Sigmoid colon (tissue), 7 donors: ENCODE data around the gene TFAM. TPM values are rescaled to one million over a fixed set of nuclear protein-coding genes. Genes with fewer than 3 reads are reported as not detected.
A peak's percentile ranks its signal among the peaks of the same experiment; 100 is the strongest.
"Not testable (repeated sequence)": the region's sequence is repeated elsewhere in the genome, so short reads cannot be mapped to it uniquely, and the experiment has no call there.

Experiments used
- DNase-seq: peaks from one replicate; pipeline ENCODE4 v3.0.0-alpha.2; 2019
- H3K27ac ChIP-seq, 4 donors: fragments of 200-600 bp; sonication (generic); one replicate each; pipeline ENCODE4 v1.5.1; 2016 to 2019; ENCODE audit warnings: mild to moderate bottlenecking in 1 of 4
- H3K27me3 ChIP-seq, 3 donors: fragments of 200-600 bp; sonication (generic); one replicate each; pipeline ENCODE4 v1.5.1; 2019; ENCODE audit warnings: mild to moderate bottlenecking in 1 of 3
- H3K36me3 ChIP-seq, 4 donors: fragments of 200-600 bp; sonication (generic); one replicate each; pipeline ENCODE4 v1.5.1; 2016 to 2019
- H3K4me1 ChIP-seq, 4 donors: fragments of 200-600 bp; sonication (generic); one replicate each; pipeline ENCODE4 v1.5.1; 2017 to 2019
- H3K4me3 ChIP-seq, 4 donors: fragments of 200-600 bp; sonication (generic); one replicate each; pipeline ENCODE4 v1.5.1; 2017 to 2019; ENCODE audit warnings: mild to moderate bottlenecking in 2 of 4, moderate library complexity in 1 of 4
- H3K9me3 ChIP-seq, 4 donors: fragments of 200-600 bp in 3 of 4; sonication (generic) in 3 of 4; one replicate each; pipeline versions ENCODE4 v1.5.1 to v1.6.1; 2013 to 2019
- CTCF ChIP-seq, 4 experiments: fragments of 450-650 bp in 3 of 4; fragments of 200-600 bp in 1 of 4; IDR thresholded peaks; one replicate each; pipeline ENCODE4 v1.5.1; 2016 to 2019; ENCODE audit warnings: antibody characterized with exemption in 4 of 4, mild to moderate bottlenecking in 3 of 4, moderate library complexity in 2 of 4
- EP300 ChIP-seq, 4 donors: sonication (generic); formaldehyde crosslinking; IDR thresholded peaks; one replicate each; pipeline ENCODE4 v1.6.1; 2017; ENCODE audit warnings: antibody characterized with exemption in 4 of 4
- POLR2A ChIP-seq, 2 donors: fragments of 450-650 bp; IDR thresholded peaks; one replicate each; pipeline ENCODE4 v1.6.1; 2016; ENCODE audit warnings: antibody characterized with exemption in 2 of 2, mild to moderate bottlenecking in 2 of 2, moderate library complexity in 2 of 2
- POLR2AphosphoS5 ChIP-seq, 4 donors: sonication (generic); formaldehyde crosslinking; IDR thresholded peaks; one replicate each; pipeline ENCODE4 v1.6.1; 2017; ENCODE audit warnings: antibody characterized with exemption in 4 of 4
- WGBS, 2 donors: extraction: QIAGEN DNeasy Blood & Tissue Kit; methylation state at CpG; one replicate each; pipeline ENCODE4 v1.1.7; 2013; 5-methylcytosine and 5-hydroxymethylcytosine counted together
- intact Hi-C: fragments of 100-400 bp; cut with DNase I; formaldehyde crosslinking; loops from one replicate; pipeline ENCODE4 v1.15.1; 2023
- polyA plus RNA-seq, 3 donors: library from polyadenylated mRNA; stranded (reverse); fragments of 200-250 nt; gene quantifications; one replicate each; pipeline ENCODE4 v1.2.3, GENCODE V29; 2013
- total RNA-seq, 4 donors: library from RNA; depleted of rRNA; stranded (reverse); fragments of >200 nt; gene quantifications; one replicate each; pipeline ENCODE4 v1.1.0, GENCODE V29; 2016
- donor health status: healthy with polysubstance abuse.
- donor health status: Bipolar disorder and iron deficiency.
- donor health status: healthy.

TFAM gene
- total and polyA plus RNA-seq, 7 donors: 10.8 to 27.1 (median 22.2) TPM

- DNase-seq: no peak
- intact Hi-C loops: loop anchor here (10.0 kb wide), 1 partner anchor 372 kb away; no protein-coding TSS in a partner anchor
- WGBS, 2 donors: 59 to 74% methylated on average over 2 of the region's 2 CpGs
- Histone ChIP-seq H3K27ac (no peak overlapping the region), H3K4me1 (peaks cover 0 to 5% (median 0%) of the 10 kb centered on the region in 4 donors), H3K9me3 (no peaks in the 10 kb centered on the region), H3K36me3 (no peaks in the 10 kb centered on the region), H3K4me3 (no peak overlapping the region), H3K27me3 (no peaks in the 10 kb centered on the region)
- TF ChIP-seq POLR2A (IDR thresholded peaks at IDR 0.05): no peak
- TF ChIP-seq POLR2AphosphoS5 (IDR thresholded peaks at IDR 0.05): no peak
- TF ChIP-seq CTCF (IDR thresholded peaks at IDR 0.05): no peak
- no peak for TF ChIP-seq EP300 (IDR thresholded peaks at IDR 0.05)
Measured at GRCh38 chr10:58412502-58412961, 27.3 kb downstream of the TFAM start.

- Histone ChIP-seq H3K27ac (no peak overlapping the region), H3K4me1 (peaks cover 0 to 5% (median 0%) of the 10 kb centered on the region in 4 donors), H3K9me3 (no peaks in the 10 kb centered on the region), H3K4me3 (no peak overlapping the region), H3K27me3 (no peaks in the 10 kb centered on the region), H3K36me3 (no peaks in the 10 kb centered on the region)
- DNase-seq: no peak
- intact Hi-C loops: loop anchor here (10.0 kb wide), 1 partner anchor 370 kb away; no protein-coding TSS in a partner anchor
- TF ChIP-seq POLR2A (IDR thresholded peaks at IDR 0.05) (no peak), CTCF (IDR thresholded peaks at IDR 0.05) (peak in 1 of 4 experiments; percentile 13)
- 36 to 57% methylated on average over 5 of the region's 5 CpGs for WGBS, 2 donors
Measured at GRCh38 chr10:58414270-58415041, 29.2 kb downstream of the TFAM start.

- H3K36me3 ChIP-seq: no peaks in the 10 kb centered on the region
- no peak overlapping the region for H3K4me3 ChIP-seq
- TF ChIP-seq CTCF (IDR thresholded peaks at IDR 0.05) (no peak), POLR2A (IDR thresholded peaks at IDR 0.05) (no peak), POLR2AphosphoS5 (IDR thresholded peaks at IDR 0.05) (no peak), EP300 (IDR thresholded peaks at IDR 0.05) (no peak)
- no peak for DNase-seq
- no peaks in the 10 kb centered on the region for H3K27me3 ChIP-seq
- peaks cover 0 to 5% (median 0%) of the 10 kb centered on the region in 4 donors for H3K4me1 ChIP-seq
- no peak overlapping the region for H3K27ac ChIP-seq
- no peaks in the 10 kb centered on the region for H3K9me3 ChIP-seq
- intact Hi-C loops: loop anchor here (10.0 kb wide), 1 partner anchor 369 kb away; no protein-coding TSS in a partner anchor
Measured at GRCh38 chr10:58415757-58416156, 30.5 kb downstream of the TFAM start.

GRCh38 chr10:58417902-58418301 is 32.7 kb downstream of the TFAM start:
- H3K27ac ChIP-seq, DNase-seq, H3K36me3 ChIP-seq, H3K9me3 ChIP-seq, H3K27me3 ChIP-seq, H3K4me1 ChIP-seq, H3K4me3 ChIP-seq: not testable (repeated sequence)
- intact Hi-C loops: loop anchor here (10.0 kb wide), 1 partner anchor 367 kb away; no protein-coding TSS in a partner anchor
- WGBS, 2 donors: 88 to 93% methylated on average over 2 of the region's 2 CpGs

- DNase-seq: no peak
- Histone ChIP-seq H3K36me3 (no peaks in the 10 kb centered on the region), H3K27ac (no peak overlapping the region), H3K4me1 (no peaks in the 10 kb centered on the region), H3K27me3 (no peaks in the 10 kb centered on the region), H3K9me3 (peaks cover 0 to 5% (median 0%) of the 10 kb centered on the region in 4 donors), H3K4me3 (no peak overlapping the region)
- intact Hi-C loops: no loop called here
- 83 to 88% methylated on average over 1 of the region's 1 CpG for WGBS, 2 donors
- TF ChIP-seq EP300 (IDR thresholded peaks at IDR 0.05) (no peak), POLR2A (IDR thresholded peaks at IDR 0.05) (no peak), CTCF (IDR thresholded peaks at IDR 0.05) (no peak), POLR2AphosphoS5 (IDR thresholded peaks at IDR 0.05) (no peak)
Measured at GRCh38 chr10:58424176-58424575, 39.0 kb downstream of the TFAM start.

- H3K4me3 ChIP-seq, H3K9me3 ChIP-seq, intact Hi-C loops, H3K36me3 ChIP-seq, H3K27ac ChIP-seq, DNase-seq, H3K27me3 ChIP-seq, H3K4me1 ChIP-seq: not testable (repeated sequence)
- WGBS, 2 donors: 90 to 100% methylated on average over 1 of the region's 1 CpG
Measured at GRCh38 chr10:58428436-58428835, 43.2 kb downstream of the TFAM start.
